GM06990 (cell line): ENCODE measurements around the gene SKA1.
"Not testable (repeated sequence)": the region's sequence is repeated elsewhere in the genome, so short reads cannot be mapped to it uniquely, and the experiment has no call there.

Experiments used
- DNase-seq: peaks from one replicate; pipeline ENCODE4 v3.0.0-alpha.2; 2011; ENCODE audit not compliant: insufficient read length; ENCODE audit errors: extremely low read depth
- H3K27me3 ChIP-seq: replicated peaks from 2 replicates; pipeline ENCODE4 v1.6.0; 2011; ENCODE audit warnings: low read length; ENCODE audit not compliant: control insufficient read depth, insufficient read depth
- H3K36me3 ChIP-seq: 2 replicates; pipeline ENCODE4 v1.5.1; 2011; ENCODE audit warnings: low read length; ENCODE audit not compliant: control insufficient read depth, insufficient read depth
- H3K4me3 ChIP-seq: replicated peaks from 2 replicates; pipeline ENCODE4 v1.5.1; 2011; ENCODE audit warnings: low read depth, mild to moderate bottlenecking, control low read depth, low read length
- TF ChIP-seq, protein P1 (sequence below): IDR thresholded peaks from 2 replicates; pipeline ENCODE4 v1.5.1; 2011; ENCODE audit warnings: low read length, control low read depth, mild to moderate bottlenecking, inconsistent platforms; ENCODE audit not compliant: insufficient read depth, poor library complexity, severe bottlenecking

Gene SKA1

DNA sequence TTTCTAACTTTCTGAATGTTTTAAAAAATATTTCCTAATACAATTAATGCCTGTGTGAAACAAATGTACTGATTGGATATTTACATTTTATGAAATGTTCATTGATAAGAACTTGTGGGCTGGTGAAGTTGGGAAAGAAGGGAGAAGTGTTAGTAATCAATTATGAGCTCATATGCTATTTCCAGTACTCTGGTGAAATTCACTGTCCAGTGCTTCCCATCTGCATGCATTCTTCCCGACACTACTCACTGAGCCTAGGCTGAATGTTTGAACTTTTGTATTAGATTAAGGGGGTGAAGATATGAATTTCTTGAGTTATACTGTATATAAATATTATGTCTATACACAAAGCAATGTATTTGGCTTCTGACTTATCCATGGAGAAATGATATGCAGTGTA lies 36.0 kb downstream of the SKA1 start:
- Histone ChIP-seq H3K4me3 (no peak overlapping the region), H3K36me3 (no peaks in the 10 kb centered on the region), H3K27me3 (no peaks in the 10 kb centered on the region)
- no peak for DNase-seq
- TF ChIP-seq, protein P1, sequence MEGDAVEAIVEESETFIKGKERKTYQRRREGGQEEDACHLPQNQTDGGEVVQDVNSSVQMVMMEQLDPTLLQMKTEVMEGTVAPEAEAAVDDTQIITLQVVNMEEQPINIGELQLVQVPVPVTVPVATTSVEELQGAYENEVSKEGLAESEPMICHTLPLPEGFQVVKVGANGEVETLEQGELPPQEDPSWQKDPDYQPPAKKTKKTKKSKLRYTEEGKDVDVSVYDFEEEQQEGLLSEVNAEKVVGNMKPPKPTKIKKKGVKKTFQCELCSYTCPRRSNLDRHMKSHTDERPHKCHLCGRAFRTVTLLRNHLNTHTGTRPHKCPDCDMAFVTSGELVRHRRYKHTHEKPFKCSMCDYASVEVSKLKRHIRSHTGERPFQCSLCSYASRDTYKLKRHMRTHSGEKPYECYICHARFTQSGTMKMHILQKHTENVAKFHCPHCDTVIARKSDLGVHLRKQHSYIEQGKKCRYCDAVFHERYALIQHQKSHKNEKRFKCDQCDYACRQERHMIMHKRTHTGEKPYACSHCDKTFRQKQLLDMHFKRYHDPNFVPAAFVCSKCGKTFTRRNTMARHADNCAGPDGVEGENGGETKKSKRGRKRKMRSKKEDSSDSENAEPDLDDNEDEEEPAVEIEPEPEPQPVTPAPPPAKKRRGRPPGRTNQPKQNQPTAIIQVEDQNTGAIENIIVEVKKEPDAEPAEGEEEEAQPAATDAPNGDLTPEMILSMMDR = no peak

- H3K4me3 ChIP-seq, DNase-seq, H3K27me3 ChIP-seq, H3K36me3 ChIP-seq: not testable (repeated sequence)
Measured at GRCh38 chr18:50416832-50417231, 42.0 kb downstream of the SKA1 start.

- DNase-seq, H3K4me3 ChIP-seq, H3K27me3 ChIP-seq, H3K36me3 ChIP-seq: not testable (repeated sequence)
Measured at GRCh38 chr18:50417705-50418104, 42.9 kb downstream of the SKA1 start.

- TF ChIP-seq, protein P1 = no peak
Measured at GRCh38 chr18:50418650-50419049, 43.8 kb downstream of the SKA1 start.

DNA sequence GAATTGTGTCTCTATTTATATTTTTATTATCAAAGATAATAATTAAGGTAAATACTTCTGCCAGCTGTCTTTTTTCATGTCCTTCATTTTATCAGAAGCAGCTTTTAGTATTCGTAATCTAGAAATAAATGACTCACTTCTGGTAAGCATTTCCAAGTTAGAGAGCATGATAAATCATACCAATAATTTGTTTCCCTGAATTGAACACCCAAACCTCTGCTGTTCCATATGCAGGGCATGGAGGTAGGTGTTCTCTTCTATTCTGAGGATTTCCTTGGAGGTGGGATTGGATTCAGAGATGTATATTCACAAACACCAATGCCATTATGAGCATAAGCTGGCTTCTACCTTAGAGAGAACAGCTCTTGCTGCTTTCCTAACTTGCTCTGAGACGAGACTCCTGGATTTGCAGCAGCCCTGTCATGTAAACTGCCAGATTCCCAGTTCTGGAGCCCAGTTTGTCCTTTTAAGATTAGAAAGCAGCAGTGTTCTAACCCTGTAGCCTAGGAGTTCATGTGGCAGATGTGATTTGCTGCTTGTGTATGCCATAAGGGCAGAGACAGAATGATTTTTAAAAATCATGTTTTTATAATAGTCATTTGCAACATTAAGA lies 47.5 kb downstream of the SKA1 start:
- Histone ChIP-seq H3K27me3 (no peaks in the 10 kb centered on the region), H3K4me3 (no peak overlapping the region), H3K36me3 (no peaks in the 10 kb centered on the region)
- TF ChIP-seq, protein P1 = no peak
- DNase-seq = no peak

More at GRCh38 chr18:50418650-50419049, 43.8 kb downstream of the SKA1 start:
- H3K27me3 ChIP-seq = no peaks in the 10 kb centered on the region
- no peak overlapping the region for H3K4me3 ChIP-seq
- DNase-seq = no peak
- H3K36me3 ChIP-seq = no peaks in the 10 kb centered on the region

DNA sequence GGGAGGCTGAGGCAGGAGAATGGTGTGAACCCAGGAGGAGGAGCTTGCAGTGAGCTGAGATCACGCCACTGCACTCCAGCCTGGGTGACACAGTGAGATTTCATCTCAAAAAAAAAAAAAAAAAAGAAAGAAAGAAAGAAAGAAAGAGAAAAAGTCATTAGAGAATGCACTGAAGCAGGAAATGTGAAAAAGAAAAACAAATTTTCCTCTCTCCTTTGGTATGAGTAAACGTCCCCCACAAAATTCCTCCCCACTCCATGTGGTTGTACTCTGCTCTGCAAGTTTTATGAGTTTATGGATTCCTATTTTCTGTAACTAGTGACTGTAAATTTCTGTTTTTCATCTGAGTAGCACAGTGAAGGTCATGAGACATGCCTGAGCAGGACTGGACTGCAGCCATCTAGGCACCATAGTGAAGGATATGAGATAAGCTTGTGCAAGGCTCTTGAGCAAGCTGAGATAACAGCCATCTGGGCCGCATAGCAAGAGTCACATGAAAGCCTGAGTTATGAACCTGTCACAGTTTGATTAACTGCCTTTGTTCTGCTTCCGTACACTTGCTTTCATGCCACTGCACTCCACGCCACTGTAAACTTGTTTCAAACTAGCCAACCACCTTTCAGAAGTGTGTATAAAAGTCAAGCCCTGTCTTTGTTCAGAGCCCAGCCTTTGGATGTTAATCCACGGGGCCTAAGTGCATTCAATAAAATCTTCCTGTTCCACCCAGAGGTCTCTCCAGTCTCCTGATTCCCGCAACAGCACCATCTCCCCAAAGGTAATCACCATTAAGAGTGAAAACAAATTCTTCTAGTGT lies 50.2 kb downstream of the SKA1 start:
- TF ChIP-seq, protein P1 = no peak
- Histone ChIP-seq H3K4me3 (no peak overlapping the region), H3K27me3 (no peaks in the 10 kb centered on the region), H3K36me3 (no peaks in the 10 kb centered on the region)
- DNase-seq = no peak
